Measurements from ENCODE around the gene IFNW1.
"Not testable (repeated sequence)": the region's sequence is repeated elsewhere in the genome, so short reads cannot be mapped to it uniquely, and the experiment has no call there.

IFNW1 gene

DNA sequence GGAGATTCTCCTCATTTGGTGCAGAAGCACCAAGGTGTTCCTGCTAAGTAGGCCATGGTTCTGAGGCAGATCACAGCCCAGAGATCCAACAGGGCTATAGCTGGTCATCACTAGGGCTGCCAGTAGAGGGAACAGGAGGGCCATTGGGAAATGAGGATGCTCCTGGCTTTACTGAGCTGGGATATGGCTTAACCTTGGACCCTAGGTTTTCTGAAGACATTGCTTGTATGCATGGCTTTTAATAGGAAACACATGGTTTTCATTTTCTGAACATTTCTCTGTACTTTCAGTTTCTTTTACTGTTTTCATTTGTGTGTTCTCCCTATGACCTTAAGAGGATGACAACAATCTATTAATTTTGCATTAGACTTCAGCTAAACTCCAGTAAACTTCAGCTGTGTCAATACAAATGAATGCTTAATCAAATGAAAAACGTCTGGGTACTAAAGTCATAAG is at the start of gene IFNW1:
TSS of gene IFNW1 (minus strand) at position 406 of the 456 bp plus-strand sequence. CDS start at position 144, 262 bp downstream.
- DNase-seq: no peak

DNA sequence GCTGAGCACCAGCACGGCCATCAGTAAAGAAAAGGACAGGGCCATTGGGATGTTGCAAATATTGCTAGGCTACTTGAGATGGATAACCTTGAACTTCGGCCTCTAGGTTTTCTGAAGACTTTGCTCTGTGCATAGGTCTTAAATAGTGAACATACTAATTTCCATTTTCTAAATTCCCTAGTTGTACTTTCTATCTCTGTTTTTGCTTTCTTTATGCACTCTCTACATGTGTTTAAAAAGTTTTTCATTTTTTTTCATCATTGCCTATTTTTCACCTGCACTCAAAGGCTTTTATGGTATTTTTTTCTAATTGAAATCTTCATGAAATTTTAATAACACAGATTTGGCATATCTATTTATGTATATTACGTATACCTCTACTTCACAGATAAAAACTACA is 45.9 kb upstream of the IFNW1 start, which contains the start of gene IFNA4:
TSS of gene IFNA4 (minus strand) at position 101 of the 400 bp plus-strand sequence. CDS start at position 45, 56 bp downstream.
- not testable (repeated sequence) for DNase-seq

DNA sequence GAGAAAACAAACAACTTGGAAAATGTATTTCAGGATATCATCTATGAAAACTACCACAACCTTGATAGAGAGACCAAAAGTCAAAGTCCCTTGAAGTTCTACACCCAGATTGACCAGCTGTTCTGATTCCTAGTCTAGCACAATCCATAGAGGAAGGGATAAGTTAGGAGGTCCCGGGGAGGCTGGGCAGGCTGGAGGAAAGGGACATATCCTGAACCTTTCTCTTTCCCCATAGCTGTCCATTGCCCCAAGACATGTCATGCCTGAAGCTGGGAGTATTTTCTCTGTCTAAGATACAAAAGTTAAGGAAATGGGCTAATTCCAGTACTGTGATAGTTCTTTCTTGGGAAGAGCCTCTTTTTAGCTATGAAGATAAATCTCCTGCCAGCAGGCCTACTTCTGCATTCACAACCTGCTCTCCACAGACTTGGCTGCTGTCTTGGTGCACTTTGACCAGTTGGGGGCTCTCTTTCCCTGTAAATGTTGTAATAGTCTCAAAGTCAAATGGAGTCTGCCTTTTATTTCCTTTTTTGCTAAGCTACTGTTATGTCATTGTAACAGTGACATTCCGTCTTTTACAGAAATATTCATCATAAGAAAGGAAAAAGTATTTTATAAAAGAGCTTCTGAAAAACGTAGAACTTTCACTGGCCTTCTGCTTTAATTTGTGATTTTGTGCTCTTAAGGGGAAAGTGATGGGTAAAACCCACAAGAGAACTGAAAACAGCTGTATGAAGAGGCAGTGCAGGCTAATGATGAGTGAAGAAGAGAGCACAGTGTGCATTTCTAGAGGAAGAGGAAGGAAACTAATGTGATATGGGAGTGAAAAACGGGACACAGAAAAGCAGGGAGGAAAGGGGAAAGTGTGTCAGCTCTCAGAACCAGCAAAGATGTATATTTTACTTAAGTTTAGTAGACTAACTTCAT is 41.4 kb upstream of the IFNW1 start:
- peak; percentile 17 for DNase-seq

DNA sequence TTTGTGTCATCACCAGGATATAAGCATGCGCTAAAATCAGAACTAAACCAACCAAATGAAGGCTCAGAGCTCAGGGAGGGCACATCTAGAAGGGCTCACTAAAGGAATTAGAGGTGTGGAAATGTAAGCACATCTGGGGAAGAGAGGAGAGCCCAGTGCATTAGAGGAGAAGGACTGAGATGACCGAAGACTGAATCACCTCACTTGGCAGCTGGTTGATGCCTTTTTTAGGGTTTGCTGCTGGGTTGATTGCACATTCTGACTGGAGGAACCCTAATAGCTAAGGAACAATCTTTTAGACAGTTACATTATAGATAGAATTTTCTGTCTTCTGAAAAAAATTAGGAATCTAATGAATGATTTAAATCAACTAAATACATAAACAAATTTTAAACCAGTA is 33.0 kb upstream of the IFNW1 start:
- DNase-seq: no peak

DNA sequence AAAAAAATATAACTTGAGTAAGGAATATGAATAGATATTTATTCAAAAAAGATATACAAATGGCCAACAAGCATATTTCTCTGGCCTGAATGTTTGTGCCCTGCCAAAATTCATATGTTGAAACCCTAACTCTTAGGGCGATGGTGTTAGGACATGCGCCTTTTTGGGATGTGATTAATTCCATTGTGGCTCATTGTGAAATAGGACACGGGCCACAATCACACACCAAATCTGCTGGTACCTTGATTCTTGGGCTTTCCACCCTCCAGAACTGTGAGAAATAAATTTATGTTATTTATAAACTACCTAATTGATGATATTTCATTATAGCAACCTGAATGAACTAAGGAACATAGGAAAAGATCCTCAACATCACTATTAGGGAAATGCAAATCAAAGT is 30.5 kb upstream of the IFNW1 start:
- no peak for DNase-seq

DNA sequence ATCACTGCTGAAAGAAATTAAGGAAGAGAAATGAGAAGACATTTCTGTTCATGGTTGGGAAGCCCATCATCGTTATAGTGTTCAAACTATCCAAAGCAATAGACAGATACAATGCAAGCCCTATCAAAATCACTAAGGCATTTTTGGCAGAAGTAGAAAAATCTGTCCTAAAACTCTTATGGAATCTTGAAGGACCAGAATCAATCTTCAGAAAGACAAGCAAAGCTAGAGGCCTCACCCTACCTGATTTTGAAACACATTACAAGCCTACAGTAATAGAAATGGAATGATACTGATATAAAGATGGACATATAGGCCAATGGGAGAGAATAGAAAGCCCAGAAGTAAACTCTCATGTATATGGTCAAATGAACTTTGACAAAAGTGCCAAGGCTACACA is 29.7 kb upstream of the IFNW1 start:
- no peak for DNase-seq

DNA sequence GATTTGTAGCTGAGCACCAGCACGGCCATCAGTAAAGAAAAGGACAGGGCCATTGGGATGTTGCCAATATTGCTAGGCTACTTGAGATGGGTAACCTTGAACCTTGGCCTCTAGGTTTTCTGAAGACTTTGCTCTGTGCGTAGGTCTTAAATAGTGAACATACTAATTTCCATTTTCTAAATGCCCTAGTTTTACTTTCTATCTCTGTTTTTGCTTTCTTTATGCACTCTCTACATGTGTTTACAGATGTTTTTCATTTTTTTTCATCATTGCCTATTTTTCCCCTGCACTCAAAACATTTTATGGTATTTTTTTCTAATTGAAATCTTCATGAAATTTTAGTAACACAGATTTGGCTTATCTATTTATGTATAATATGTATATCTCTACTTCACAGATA is 24.9 kb upstream of the IFNW1 start, which contains the start of gene IFNA21:
TSS of gene IFNA21 (minus strand) at position 101 of the 400 bp plus-strand sequence. CDS start at position 53, 48 bp downstream.
- DNase-seq: not testable (repeated sequence)

DNA sequence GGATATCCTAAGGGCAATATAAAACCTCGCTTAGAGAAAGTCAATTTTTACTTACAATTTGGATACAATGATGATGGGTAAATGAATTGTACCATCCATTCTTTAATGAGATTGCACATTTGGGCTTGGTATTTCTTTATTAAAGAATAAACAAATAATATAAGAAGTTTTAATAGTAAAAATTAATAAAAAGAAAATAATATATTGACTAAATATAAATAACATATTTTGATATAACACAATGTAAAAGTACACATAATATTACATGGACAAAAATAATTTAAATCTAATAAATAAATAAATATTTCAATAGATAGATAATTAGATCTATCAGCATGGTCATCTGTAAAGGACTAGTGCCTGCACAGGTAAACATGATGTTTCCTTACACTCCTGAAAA is 23.9 kb upstream of the IFNW1 start:
- no peak for DNase-seq

DNA sequence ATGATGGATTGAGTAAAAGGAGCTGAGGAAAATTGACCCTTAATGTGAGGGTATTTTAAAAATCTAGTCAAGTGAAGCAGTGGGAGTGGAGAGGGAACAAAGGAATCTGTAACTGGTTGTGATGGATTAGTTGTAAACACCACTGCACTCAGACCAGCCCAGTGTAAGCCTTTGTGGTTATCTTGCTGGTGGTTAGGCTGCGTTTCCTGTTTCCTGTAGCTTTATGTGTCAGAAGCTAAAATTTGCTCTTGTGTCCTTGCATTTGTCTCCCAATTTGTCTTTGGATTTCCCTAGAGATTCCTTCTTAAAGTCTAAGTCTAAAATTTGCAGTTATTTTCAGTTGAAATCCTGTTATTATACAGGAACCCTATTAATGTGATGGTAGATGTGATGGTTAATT is 18.5 kb upstream of the IFNW1 start:
- peak; percentile 35 for DNase-seq

DNA sequence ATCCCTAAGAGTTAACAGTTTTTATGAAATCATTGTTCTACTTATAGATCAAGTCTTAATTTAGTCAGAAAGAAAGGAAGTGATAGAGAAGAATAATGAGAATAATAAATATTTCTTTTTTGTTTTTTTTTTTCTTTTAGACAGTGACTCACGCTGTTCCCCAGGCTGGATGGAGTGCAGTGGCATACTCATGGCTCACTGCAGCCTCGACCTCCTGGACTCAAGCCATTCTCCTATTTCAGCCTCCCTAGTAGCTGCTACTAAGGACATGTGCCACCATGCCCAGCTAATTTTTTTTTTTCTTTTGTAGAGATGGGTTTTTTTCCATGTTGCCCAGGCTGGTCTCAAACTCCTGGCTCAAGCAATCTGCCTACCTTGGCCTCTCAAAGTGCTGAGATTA is 13.9 kb upstream of the IFNW1 start:
- DNase-seq: no peak

DNA sequence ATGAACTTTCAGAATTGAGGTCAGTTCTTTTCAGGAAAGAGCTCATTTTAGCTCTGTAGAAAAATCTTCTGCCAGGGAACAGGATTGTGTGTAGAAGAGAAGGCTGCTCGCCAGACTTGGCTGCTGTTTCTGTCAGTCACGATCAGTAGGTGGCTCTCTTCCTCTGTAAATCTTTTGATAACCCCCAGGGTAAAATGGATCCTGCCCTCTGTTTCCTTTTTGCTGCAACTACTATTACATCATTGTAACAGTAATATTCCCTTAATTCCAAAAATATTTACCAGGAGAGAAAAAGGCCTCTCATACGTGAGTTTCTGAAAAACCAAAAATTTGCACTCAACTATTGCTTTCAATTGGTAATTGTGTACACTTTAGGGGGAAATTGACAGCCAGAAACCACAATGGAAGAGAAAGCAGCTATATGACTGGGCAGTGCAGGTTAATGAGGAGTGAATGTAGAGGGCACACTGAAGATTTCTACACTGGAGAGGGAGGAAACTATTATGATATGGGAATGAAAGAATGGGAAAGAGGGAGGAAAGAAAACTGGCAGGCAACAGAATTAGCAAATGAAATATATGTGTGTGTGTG is 12.5 kb upstream of the IFNW1 start:
- peak; percentile 4 for DNase-seq

DNA sequence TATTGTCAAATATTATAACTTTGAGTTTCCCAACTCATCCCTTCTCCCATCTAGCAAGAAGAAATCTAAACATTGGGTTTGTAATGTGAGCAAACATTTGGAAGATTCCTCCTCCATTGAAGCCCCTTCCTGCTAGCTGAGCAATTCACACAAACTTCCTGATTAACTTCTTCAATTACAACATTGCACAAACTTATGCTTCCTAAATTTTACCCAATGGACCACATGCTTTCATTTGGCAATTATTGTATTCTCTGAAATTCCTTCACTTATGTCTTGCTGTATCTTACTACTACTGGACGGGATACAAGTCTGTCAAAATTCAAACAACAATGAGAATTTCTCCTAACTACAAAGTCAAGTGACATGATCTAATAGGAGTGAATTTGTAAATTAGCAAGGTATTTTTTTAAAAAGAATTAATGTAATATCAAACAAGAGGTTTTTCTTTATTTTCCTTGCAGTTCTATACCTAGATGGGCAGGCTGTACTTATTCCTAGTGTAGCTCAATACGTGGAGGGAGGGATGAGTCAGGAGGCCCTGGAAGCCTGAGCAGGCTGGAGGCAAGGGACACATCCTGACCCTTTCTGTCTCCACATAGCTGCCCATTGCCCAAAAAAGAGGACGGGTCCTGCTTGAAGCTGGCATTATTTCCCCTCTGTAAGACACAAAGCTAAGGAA is 11.8 kb upstream of the IFNW1 start:
- no peak for DNase-seq

DNA sequence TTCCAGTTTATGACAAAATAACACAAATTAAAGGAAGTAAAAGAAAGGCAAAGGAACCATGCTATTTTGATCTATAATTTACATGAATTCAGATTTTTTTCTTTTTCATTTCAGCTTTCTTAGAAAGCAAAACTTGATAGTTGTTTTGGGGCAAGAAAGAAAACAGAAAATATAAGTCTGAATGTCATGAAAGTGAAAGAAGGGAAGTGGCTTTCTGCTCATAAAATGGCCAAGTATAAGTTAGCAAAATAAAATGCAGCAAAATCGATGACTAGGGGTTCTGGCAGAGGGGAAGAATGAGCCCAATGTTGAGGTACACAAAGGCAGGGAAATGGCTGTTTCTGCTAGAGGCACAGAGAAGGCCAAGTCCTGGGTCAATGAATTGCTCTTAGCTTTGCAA is 3.0 kb upstream of the IFNW1 start:
- DNase-seq: no peak

DNA sequence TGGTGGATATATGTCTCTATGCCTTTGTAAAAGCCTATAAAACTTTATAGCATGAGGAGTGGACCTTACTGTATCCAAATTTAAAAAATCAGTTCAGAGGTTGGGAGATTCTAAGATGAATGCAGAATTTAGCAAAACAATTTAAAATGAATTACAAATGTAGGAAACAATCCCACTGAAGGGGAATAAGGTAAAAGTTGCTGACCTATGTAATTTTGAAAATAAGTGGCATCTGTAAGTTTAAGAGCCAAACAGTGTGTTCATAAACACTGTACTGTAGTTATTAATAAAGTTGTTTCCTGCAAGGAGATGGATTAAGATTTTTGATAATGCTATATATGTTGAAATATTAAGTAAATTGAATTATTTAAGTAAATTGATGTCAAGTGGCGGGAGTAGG is 4.6 kb downstream of the IFNW1 start:
- DNase-seq: no peak

DNA sequence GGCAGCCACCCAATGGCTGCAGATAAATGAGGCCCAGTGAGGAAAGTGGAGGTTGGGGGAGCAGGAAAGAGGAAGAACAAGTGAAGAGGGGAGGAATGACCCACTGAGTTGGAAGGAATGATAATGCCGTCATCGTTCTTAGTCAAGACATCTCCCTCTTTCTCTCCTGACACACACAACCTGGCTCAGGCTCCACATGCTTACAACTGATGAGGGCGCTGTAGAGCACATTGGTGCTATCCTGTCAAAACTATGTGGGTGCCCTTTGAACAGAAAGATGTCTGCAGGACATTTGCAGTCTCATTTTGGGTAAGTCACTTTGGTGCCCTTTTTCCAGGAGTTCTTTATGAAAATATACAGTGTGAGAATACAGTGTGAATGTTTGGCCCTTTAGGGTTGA is 5.9 kb downstream of the IFNW1 start:
- no peak for DNase-seq

DNA sequence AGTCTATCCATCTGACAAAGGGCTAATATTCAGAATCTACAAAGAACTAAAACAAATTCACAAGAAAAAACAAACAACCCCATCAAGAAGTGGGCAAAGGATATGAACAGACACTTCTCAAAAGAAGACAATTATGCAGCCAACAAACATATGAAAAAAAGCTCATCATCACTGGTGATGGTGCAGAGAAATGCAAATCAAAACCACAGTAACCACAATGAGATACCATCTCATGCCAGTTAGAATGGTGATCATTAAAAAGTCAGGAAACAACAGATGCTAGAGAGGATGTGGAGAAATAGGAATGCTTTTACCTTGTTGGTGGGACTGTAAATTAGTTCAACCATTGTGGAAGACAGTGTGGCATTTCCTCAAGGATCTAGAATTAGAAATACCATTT is 13.4 kb downstream of the IFNW1 start:
- DNase-seq: not testable (repeated sequence)

DNA sequence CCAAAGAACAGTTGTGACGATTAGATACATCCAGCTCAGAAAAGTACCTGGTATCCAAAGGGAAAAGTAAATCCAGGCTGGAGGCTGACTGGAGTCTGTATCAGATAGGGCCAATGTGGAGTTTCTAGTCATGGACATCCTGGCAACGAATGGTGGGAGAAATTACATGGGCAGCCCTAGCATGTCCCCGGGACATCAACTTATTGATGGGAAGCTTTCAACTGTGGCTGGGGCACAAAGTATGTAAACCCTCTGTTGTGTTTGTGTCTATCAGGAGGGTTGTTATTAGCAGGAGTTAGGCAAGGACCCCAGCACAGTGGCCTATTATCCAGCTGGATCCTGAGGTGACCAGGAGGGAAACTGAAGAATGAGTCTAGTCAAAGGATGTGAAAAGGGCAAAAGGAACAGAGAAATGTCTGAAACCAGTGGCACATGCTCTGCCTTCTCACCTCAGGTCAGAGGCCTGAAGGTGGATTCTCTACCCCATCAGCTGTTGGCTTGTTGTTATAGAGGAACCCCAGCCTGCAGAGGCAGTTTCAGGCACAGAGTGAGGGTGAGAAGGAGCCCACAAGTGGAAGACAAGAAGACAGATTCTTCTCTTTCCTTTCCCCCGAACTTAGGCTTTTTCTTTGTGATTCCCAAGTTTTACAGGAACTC is 19.9 kb downstream of the IFNW1 start:
- DNase-seq: no peak

DNA sequence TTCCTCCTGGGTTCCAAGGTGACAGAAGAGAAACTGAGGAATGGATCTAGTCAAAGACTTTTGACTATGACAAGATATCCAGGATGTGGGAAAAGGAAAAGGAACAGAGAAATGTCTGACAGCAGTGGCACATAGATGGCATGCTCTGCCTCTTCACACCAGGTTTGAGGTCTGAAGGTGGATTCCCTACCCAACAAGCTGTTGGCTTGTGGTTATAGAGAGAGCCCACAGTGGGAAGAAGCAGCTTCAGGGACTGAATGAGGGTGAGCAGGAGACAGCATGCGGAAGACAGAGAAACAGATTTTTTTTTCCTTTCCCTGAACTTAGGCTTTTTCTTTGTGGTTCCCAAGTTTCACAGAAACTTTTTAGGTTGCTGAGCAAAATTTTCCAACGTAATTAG is 20.6 kb downstream of the IFNW1 start:
- no peak for DNase-seq

DNA sequence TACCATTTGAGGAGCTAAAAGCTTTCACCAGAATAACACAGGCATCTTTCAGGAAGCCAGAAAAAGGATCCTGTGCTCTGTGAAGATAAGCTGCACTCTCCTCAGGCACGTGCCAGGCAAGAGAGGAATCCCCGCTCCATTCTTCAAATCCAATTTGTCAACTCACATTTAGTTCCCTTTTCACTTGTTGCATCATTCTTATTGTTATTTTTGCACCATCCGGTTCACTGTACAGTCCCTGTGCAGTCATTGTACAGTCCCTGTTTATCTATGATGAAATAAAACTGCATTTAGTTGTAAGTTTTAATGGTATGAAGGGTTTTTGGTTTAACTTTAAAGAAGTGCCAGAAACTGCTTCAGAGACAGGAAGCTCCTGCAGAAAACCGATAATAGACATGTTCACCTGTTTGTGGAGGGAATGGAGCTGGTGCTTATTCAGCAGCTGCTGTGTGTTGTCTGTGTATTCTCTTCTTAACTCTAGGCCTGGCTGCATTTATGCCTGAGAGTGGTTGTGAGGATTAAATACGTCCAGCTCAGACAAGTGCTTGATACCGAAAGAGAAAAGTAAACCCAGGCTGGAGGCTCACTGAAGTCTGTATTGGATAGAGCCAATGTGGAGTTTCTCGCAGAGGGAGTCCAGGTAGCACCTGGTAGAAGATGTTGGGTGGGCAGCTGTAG is 22.4 kb downstream of the IFNW1 start:
- no peak for DNase-seq

DNA sequence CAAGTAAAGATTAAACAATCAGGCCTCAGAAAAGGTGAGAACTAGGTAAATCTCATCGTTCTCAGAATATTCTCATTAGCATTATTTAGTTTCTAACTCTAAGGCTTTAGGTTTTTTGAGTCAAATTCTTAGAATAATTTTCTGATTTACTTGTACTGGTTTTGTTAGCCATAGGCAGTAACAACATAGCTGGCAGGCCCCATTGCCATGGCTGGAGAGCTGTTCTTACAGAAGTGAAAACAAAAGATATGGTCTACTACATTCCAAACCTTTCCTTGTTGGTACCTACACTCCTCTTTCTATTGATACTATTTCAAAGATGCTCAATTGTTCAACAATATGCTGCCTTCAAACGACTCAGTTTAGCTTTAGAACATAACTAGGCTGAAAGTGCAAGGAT is 27.3 kb downstream of the IFNW1 start:
- DNase-seq: no peak

DNA sequence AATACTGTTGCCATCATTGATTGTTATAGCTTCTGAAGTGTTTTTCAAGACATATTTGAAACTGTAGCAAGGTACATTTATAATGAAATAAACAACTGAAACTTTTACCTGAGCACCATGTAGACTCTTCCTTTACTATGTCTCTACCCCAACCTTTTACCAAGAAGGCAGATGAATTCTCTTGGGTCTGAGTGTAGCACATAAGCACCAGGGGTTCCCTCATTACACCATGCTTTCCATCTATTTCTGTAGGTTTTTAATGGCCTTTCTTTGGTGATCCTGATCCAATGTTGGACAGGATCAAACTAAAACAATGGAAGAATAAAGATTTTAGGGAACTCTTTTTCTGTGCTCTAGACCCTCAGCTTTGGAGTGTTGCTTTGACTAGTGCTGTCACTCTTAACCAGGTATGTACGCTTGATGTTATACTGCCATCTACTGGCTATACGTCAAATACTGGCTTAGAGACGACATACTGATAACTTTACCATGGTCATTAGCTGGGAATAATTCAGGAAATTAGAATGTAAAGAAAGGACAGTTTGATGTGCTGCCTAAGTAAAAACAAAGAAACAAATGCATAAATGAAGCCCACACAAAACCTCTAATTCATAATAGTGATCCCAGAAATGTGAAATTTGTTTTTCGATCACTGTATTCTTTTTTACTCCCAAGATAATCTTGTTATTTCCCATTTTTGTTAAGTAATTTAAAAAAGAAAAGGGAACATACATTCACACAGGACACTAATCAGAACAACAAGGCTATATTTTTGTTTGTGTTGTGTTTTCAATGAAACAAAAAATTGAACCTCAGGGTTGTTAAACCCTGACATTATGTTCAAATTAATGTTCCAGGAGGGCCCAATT is 30.7 kb downstream of the IFNW1 start:
- DNase-seq: peak; percentile 17
